H7 (cell line): Measurements from ENCODE around the gene STK32B. TPM values are rescaled to one million over a fixed set of nuclear protein-coding genes. Genes with fewer than 3 reads are reported as not detected.

Experiments used
- DNase-seq: peaks from one replicate; pipeline ENCODE4 v3.0.0; 2012
- H3K27me3 ChIP-seq: 2 replicates; pipeline ENCODE4 v1.6.0; 2011; ENCODE audit warnings: mild to moderate bottlenecking, low read length; ENCODE audit not compliant: control insufficient read depth, insufficient read depth
- H3K36me3 ChIP-seq: replicated peaks from 2 replicates; pipeline ENCODE4 v1.5.1; 2011; ENCODE audit warnings: low read length; ENCODE audit not compliant: control insufficient read depth, insufficient read depth
- H3K4me3 ChIP-seq: 2 replicates; pipeline ENCODE4 v1.5.1; 2011; ENCODE audit warnings: low read depth, mild to moderate bottlenecking, control low read depth, low read length, moderate library complexity; ENCODE audit not compliant: insufficient read depth
- total RNA-seq: library from RNA; depleted of rRNA; stranded (reverse); fragments of >200 nt; shearing (Covaris generic); gene quantifications from 2 replicates; pipeline ENCODE4 v1.2.3, GENCODE V29; 2014

The STK32B gene
- total RNA-seq, 1 experiment from 2014 or later, result 2.8 TPM

DNA sequence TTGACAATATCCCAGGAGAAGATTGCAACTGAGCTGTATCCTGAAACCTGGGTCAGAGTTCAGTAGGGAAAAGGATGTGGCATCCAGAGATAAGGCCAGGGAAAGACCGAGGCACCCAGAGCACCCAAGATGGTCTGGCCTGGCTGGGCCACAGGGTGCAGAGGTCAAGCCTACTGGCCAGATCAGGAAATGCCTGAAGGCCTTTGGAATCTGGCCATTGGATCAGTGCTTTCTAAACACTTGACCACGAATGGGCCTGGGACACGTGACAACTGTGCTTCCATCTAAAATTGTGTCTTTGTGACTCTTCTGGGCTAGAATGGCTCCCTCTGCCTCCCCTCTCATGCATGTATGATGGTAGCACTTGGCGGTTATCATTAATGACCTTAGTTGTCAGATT, 340.2 kb downstream of the STK32B start:
- Histone ChIP-seq H3K36me3 (no peaks in the 10 kb centered on the region), H3K27me3 (no peaks in the 10 kb centered on the region), H3K4me3 (no peak overlapping the region)
- no peak for DNase-seq

DNA sequence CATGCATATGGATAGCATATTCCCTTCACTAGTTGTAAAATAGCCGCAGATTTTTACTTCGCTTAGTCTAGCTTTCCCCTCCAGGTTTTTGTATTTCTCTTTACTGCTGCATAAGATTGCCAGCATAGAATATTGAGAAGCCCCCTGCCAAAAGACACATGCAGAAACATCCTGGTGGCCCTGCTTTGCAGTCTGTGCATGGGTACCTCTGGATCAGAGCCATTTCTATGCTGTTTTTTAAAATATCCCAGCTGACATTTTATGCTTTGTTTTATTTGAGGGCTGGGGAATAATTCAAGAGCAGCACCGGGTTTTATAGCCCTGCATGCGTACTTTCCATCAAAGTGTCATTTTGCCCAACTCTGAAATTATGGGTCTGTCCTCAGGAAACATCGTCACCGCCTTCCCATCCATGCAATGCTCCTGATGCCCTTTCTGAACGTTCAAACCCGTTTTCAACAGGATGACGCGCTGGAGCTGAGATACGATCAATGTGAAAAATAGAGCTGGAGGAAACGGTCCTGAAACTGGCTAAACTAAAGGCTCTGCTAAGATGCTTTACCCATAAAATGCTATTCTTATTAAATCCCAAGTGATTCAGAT, 342.7 kb downstream of the STK32B start:
- DNase-seq, result no peak
- Histone ChIP-seq H3K4me3 (no peak overlapping the region), H3K27me3 (no peaks in the 10 kb centered on the region), H3K36me3 (no peaks in the 10 kb centered on the region)

DNA sequence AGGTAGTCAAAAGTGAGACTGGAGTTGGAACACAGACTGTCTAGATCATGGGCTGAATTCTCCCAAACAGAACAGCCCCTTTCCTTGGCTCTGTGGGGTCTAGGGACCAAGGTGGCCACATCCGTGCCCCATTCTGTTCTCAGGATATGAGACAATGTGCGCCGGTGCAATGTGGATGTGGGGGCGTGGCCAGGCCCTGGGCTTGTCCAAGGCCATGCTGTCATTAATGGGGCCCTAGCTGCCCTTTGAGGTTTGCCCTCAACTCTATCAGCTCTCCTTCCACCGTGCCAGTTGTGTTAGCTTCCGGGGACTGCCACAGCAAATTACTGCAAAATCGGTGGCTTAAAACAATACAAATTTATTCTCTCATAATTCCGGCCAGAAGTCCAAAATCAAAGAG, 344.5 kb downstream of the STK32B start:
- DNase-seq, result no peak
- no peaks in the 10 kb centered on the region for H3K36me3 ChIP-seq
- H3K27me3 ChIP-seq, result no peaks in the 10 kb centered on the region
- H3K4me3 ChIP-seq, result no peak overlapping the region

DNA sequence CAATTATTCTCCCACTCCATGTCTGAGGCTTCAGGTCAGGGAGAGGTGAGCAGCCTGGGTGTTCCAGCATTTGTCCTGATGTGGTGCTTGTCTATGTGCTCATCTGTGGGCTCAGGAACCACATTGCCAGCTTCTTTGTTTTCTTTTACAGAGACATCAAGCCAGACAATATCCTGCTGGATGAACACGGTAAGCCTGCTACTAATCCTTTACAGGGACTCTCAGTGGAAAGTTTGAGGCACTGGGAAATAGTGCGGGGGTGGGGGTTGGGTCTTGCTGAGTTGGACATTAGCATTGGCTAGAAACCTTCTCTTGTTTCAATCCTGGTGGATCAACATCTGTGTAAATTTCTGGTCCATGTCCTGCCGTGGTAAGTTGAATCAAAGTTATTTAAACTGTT, 346.8 kb downstream of the STK32B start:
- no peaks in the 10 kb centered on the region for H3K36me3 ChIP-seq
- H3K4me3 ChIP-seq, result no peak overlapping the region
- no peaks in the 10 kb centered on the region for H3K27me3 ChIP-seq
- DNase-seq, result no peak

DNA sequence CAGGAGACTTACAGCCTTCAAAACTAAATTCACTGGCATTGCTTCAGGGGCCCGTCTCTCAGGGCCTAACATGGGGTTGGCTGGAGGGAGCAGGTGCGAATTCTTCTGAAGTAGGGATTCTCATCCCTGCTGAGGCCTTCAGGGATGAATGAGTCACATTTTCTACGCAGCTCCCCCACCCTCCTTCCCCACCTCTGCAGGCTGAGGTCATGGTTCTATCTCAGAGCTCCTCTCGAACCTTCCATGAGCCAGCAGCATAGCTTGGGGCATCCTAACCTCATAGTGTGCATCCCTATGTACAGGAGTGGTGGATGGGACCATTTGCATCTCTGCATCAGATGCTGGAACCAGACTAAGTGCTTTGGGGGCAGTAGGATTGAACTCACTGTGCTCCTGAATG, 347.8 kb downstream of the STK32B start:
- Histone ChIP-seq H3K36me3 (no peaks in the 10 kb centered on the region), H3K4me3 (no peak overlapping the region), H3K27me3 (no peaks in the 10 kb centered on the region)
- DNase-seq, result no peak

DNA sequence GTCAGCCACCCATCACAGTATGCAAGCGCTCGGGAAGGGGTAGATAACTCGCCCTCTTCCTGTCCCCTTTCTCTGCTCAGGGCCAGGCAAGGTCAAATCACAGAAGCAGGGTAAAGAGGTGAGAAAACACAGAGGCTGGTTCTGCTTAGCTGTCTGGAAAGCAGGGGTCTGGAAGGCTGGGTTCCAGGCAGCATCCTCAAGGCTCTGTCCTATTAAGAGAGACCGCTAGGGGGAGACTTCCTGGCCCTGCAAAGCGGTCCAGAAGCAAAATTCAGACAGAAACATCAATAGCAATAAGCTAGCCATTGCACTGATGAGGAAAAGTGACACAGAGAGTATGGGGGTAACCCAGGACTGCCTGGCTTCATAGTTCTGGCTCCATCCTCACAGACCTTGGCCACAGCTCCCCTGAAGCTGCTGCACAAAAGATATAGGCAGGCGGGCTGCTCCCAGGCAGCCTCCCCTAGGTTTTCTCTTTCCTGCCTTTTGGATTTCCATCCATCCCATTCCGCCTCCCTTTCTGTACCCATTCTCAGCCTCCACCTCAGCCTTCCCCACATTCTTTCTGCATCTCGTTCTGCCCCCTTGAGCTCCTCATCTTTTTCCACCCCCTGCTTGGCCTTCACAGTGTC, 348.6 kb downstream of the STK32B start:
- DNase-seq, result peak; percentile 70
- no peaks in the 10 kb centered on the region for H3K36me3 ChIP-seq
- H3K4me3 ChIP-seq, result no peak overlapping the region
- H3K27me3 ChIP-seq, result no peaks in the 10 kb centered on the region

DNA sequence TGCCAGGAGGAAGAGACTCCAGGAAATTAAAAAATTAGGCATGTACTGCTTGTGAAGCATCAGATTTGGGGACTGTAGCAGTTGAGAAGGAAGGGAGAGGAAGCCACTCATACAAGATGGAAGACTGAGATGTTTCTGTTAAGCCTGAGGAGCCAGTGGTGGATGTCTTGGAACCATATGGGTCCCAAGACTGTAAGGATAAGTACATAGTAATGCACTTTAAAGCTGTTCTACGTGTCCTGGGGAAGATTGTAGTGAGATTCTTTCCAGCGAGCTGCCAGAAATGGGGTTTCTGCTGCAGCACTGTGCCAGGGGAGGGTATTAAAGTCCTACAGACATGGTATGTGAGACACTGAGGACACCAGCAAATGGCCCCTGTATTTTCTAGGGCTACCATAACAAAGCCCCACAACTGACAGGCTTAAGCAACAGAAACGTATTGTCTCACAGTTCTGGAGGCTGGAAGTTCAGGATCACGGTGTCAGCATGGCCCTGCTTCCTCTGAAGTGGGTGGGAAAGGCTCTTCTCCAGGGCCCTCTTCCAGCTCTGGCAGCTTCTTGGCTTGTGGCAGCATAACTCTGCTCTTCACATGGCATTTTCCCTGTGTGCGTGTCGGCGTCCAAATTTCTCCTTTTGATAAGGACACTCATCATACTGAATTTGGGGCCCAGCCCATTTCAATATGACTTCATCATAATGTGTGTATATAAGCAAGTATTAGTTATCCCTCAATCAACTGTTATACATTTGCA, 352.6 kb downstream of the STK32B start:
- Histone ChIP-seq H3K4me3 (no peak overlapping the region), H3K36me3 (no peaks in the 10 kb centered on the region), H3K27me3 (no peaks in the 10 kb centered on the region)
- no peak for DNase-seq

DNA sequence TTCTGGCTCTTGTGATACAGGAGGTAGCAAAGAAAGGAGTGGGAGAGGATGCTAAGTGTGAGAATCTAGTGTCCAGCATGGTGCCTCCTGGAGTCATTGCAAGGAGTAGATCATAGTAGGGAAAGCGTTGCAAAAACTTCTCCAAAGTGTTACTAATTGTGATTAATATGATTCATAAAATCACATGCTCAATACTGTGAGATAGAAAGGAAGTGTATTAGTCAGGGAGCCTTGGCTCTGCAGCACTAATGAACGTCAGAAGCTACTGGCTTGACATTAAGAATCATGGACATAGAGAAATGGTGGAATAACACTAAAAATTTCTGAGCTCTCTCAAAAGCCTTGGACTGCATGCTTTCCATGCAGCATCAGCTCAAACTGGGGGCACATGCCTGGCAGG, 358.0 kb downstream of the STK32B start:
- no peak for DNase-seq

DNA sequence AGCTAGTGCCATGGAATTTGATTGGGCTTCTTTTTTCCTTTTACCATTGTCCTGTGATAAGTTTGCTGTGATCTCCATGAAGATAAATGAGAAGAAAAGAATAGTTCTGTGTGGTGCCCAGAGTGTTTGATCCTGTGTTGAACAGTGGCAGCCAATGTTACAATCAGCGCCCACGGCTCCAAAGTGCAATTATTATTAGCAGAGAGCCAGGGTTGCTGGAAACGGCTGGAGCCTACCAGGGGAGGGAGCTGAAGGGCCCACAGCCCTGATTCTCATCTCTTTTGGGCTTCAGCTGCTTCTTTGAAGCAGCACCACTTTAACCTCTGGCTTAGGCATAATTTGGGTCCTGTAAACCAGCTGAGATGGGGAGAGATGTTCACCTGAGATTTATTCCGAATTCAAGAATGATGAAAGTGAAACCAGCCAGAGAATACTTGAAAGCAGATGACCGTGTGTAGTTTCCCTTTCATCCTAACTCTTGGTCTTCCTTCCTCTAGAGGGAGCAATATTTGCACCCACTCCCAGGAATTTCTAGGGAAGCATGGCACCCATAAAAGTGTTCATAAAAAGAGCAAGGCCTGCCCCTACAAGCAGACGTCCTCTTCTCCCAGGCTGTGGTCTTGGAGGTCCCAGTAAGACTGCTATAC, 358.8 kb downstream of the STK32B start:
- peak; percentile 46 for DNase-seq
- H3K4me3 ChIP-seq, result no peak overlapping the region
- no peaks in the 10 kb centered on the region for H3K27me3 ChIP-seq
- no peaks in the 10 kb centered on the region for H3K36me3 ChIP-seq

More for the DNA sequence above, 358.0 kb downstream of the STK32B start:
- Histone ChIP-seq H3K4me3 (no peak overlapping the region), H3K36me3 (no peaks in the 10 kb centered on the region), H3K27me3 (no peaks in the 10 kb centered on the region)

DNA sequence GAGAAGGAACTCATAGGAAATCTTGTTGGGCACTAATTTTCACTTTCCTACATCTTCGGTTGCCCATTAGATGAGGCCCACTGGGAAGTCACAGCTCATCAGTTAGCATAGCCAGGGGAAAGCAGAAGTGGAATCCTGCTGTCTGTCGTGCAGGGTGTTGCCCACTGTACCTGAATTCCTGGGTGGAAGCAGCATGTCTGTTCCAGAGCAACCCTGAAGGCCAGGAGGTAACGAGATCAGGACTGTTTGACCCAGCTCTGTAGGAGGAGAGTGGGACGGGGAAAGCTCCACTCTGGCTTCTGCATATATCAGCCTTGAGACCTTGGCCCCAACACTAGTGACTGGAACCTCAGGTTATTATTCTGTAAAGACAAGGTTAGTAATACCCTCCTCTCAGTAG, 361.0 kb downstream of the STK32B start:
- H3K36me3 ChIP-seq, result no peaks in the 10 kb centered on the region
- no peak for DNase-seq
- H3K4me3 ChIP-seq, result no peak overlapping the region

DNA sequence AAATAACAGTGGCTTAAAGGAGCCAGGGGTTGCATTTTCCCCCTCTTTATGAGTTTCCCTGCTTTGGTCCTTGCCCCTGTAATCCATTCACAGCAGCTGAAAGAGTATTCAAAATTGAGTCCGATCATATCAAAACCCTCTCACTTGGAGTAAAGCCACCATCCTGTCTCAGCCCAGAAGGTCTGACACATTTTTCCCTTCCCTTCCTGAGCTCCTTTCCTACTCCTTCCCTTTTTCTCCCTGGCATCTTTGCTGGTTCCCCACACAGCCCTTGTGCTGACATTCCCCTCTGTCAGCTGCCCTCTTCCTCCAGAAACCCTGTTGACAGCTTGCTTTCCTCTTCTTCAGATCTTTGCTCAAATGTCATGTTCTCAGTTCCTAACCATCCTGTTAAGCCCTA, 361.5 kb downstream of the STK32B start:
- Histone ChIP-seq H3K27me3 (no peaks in the 10 kb centered on the region), H3K36me3 (no peaks in the 10 kb centered on the region), H3K4me3 (no peak overlapping the region)
- no peak for DNase-seq

More for the DNA sequence above, 361.0 kb downstream of the STK32B start:
- H3K27me3 ChIP-seq, result no peaks in the 10 kb centered on the region

DNA sequence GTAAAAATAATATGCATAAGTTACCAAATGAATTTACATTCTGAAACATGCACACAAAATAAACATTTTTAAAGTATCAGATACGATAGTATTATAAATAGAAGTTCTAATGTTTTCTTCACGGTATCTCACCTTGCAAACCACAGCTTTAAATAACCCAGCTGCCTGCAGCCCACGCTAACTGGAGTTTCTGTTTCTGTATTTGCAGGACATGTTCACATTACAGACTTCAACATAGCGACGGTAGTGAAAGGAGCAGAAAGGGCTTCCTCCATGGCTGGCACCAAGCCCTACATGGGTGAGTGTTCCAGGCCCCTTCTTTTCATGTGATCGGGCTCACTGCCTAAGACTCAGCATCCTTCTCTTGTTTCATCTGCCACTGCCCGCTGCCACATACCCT, 365.4 kb downstream of the STK32B start:
- Histone ChIP-seq H3K36me3 (no peaks in the 10 kb centered on the region), H3K27me3 (no peaks in the 10 kb centered on the region), H3K4me3 (no peak overlapping the region)
- no peak for DNase-seq

DNA sequence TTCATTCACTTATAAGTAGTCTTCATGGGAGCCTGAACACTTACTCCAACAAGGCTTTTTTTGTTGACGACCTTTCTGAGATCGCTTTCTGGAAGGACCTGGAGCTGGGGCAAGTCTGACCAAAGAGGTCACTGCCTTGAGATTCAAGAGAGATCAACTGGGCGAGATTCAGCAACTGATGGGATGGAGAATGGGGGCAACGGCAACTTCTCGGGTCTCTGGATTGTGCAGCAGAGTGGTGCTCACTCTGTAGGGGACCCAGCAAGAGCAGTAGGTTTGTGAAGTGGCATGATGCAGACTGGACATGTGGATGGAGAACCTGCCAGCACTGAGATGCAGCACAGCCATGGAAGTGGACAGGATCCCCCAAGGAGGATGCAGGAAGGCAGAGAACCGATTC, 369.0 kb downstream of the STK32B start:
- no peak overlapping the region for H3K4me3 ChIP-seq
- no peak for DNase-seq

DNA sequence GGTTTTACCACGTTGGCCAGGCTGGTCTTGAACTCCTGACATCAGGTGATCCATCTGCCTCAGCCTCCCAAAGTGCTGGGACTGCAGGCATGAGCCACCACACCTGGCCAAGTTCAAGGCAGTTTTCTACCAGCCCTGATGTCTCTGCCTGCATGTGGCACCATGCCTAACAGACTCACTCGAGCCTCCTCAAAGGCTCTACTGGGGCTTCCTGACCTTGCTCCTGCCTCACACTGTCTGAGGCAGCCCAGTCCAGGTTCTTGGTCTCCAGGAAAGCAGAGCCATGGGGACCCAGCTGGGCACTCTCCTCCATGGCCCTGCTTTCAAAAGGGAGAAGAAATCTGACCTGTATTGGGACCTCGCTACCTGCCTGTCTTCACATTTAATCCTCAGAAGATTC, 370.1 kb downstream of the STK32B start:
- H3K27me3 ChIP-seq, result no peaks in the 10 kb centered on the region
- H3K4me3 ChIP-seq, result no peak overlapping the region
- no peak for DNase-seq
- no peaks in the 10 kb centered on the region for H3K36me3 ChIP-seq

More for the DNA sequence above, 369.0 kb downstream of the STK32B start:
- Histone ChIP-seq H3K27me3 (no peaks in the 10 kb centered on the region), H3K36me3 (no peaks in the 10 kb centered on the region)

DNA sequence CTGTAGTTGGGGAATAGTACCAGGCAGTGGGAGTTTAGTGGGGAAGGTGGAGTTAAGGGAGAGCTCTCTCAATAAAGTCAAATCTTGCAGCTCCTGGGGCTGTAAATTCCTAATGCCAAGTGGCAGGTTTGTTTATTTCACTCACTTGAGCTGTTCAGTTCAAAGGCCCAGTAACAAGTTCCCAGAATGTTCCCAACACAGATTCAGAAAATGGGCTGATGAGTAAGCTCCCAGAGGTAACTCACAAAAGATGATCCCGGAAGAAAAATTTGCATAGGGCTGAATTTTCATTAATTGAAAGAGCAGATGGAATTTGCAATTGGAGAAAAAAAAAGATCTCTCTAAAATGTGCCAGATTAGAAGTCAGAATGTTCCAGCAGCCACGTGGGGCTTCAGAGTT, 370.9 kb downstream of the STK32B start:
- no peaks in the 10 kb centered on the region for H3K36me3 ChIP-seq
- H3K27me3 ChIP-seq, result no peaks in the 10 kb centered on the region
- no peak for DNase-seq
- H3K4me3 ChIP-seq, result no peak overlapping the region
